Activated CD4-positive, alpha-beta T cell treated with anti-CD3 and anti-CD28 coated beads for 1 hour (primary cell): ENCODE results near the gene EDN3.
"Not testable (repeated sequence)": the region's sequence is repeated elsewhere in the genome, so short reads cannot be mapped to it uniquely, and the experiment has no call there.

ENCODE experiments used
- DNase-seq: peaks from one replicate; pipeline ENCODE4 v3.0.0-alpha.2; 2020

EDN3 gene

DNA sequence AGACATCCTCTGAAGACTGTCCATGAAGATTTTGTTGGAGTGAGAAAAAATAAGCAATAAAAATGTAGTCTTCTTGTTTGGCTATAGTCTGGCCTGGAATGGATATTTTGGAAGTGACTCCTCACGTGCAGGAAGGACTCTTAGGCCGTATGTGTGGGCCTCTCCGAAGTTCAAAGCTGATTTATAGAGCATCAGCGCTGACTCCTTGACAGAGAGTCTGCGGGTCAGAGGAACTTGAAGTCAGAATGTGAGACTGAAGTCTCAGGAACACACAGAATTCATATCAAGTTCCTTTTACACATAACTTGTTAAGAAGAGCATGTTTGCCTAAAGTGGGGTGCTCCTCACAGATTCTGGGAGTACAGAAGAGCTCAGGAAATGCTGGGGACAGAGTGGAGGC, 36.1 kb downstream of the EDN3 start:
- DNase-seq = no peak

DNA sequence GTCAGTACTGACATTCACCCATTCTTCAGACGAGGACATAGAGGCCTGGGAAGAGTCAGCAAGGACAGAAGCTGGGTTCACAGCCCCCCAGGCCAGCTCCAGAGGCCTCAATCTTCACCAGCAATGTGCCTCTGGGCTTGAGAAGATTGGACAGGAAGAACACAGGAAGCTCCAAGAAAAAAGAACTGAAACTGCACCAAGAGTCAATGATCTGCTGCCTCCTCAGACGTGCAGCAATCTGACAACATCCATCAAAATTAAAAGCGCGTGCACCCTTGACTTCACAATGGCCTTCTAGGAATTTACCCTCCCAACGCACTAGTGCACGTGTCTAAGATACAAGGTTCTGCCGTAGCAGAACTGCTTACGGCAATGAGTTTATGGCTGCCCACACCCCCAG, 38.0 kb downstream of the EDN3 start:
- not testable (repeated sequence) for DNase-seq

DNA sequence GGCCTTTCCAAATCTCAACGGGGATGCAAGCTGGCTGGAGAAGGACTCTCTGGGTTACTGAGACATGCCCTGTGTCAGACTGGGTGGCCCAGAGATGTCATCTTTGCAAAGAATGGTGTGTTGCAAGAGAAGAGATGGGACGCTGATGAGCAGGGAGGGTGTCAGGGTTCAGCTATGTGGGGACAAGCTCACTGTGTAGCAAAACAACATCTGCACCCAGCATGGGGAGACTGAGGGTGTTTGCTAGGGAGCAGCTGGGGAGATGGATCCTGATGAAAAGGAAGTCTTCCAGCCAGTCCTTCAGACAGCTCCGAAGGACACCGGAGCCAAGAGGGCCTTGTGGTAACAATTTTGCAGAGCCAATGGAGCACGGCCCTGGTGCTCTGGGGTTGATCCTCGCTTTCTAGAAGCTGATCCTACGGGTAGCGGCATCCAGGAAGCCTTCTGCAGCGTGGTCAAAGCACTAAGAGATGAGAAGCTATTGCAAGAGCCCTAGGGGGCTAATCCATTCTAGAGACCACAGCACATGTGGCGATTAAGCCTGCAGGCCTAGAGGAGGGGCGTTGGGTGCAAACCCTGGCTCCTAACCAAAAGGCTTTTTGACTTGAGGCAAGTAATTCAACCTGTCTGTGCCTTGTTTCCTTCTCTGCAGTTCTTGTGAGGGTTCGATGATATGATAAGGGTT, 39.9 kb downstream of the EDN3 start:
- DNase-seq = no peak

DNA sequence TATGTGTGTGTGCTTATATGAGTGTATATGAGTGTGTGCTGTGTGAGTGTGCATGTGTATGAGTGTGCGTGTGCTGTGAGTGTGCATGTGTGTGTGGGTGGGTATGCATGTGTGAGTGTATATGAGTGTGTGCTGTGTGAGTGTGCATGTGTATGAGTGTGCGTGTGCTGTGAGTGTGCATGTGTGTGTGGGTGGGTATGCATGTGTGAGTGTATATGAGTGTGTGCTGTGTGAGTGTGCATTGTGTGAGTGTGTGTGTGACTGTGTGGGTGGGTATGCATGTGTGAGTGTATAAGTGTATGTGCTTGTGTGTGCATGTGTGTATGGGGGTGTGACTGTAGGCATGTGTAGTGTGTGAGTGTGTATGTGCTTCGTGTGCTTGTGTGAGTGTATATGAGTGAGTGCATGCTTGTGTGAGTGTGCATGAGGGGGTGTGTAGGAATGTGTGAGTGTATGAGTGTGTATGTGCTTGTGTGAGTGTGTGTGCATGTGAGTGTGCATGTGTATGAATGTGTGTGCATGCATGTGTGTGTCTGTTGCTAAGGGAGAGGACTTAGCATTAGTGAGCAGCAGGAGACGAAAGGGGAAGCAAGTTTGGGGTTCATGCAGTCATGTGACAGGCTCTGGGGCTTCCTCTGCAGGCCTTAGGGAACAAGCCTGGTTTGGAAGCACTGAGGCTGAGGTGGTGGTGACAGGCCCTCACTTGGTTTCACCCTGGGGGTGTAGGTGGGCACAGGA, 41.0 kb downstream of the EDN3 start:
- not testable (repeated sequence) for DNase-seq

DNA sequence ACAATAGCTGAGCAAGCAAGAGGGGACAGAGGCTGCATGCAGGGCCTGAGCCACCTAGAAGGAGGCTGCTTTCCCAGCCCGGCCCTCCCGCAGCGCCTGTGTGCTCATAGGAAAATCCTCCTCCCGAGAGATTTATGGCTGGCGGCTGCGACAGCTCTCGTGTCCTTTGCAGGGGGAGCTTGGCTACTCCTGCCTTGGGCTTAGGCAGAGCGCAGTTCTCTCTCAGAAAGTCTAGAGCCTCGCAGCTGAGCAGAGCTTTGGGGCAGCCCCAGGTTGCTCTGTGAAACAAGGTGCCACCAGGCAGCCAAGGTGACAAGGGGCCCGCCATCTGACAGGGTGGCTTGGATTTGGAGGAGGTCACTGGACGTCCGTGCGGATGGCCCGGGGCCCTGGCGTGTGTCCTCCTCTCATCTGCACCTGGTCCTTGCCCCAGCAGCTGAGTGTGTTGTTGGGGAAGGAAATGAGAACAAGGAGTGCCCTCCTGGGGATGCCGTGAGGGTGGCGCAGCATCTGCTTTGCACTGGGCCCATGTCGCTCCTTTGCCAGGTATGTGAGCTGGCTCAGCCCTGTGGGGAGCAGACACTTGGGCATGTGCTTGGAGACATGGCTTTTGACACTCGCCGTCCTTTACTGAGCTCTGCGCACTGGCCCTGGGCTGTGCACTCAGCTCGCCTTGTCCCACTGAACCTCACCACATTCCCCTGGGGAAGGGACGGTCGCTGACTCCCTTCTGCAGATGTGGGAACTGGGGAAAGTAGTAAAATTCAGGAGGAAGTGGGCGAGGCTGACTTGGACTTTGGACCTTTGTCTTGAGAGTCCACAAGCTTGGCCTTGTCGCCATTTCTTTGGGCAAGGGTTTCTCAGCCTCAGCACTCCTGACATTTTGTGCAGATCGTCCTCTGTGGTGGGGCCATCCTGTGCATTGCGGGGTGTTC, 41.9 kb downstream of the EDN3 start:
- DNase-seq = no peak

DNA sequence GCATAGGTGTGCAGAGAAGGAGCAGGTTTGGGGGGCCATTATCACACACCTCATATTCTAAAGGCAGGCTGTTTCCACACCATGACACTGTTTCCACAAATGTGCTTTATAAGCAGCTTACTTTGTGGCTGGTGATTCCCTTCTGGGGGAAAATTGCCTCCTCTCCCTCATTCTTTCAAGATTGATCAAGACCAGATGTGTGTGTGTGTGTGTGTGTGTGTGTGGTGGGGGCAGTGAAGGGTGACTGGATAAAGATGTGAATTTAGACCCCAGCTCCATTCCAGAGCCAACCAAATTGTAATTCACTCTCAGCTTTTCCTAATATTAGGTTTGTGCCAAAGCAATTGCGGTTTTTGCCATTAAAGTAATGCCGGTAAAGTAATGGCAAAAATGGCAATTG, 45.6 kb downstream of the EDN3 start:
- no peak for DNase-seq

DNA sequence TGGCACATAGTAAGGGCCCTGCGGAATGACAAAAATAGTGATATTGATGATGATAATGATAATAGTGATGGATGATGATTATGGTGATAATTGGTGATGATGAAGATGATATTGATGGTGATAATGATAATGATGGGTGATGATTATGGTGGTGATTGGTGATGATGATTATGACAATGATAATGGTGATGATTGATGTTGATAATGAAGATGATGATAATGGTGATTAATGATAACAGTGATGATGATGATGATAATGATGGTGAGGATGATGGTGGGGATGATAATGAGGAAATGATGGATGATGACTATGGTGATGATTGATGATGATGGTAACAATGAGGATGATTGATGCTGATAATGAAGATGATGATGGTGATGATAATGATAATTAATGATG, 48.9 kb downstream of the EDN3 start:
- DNase-seq = no peak

DNA sequence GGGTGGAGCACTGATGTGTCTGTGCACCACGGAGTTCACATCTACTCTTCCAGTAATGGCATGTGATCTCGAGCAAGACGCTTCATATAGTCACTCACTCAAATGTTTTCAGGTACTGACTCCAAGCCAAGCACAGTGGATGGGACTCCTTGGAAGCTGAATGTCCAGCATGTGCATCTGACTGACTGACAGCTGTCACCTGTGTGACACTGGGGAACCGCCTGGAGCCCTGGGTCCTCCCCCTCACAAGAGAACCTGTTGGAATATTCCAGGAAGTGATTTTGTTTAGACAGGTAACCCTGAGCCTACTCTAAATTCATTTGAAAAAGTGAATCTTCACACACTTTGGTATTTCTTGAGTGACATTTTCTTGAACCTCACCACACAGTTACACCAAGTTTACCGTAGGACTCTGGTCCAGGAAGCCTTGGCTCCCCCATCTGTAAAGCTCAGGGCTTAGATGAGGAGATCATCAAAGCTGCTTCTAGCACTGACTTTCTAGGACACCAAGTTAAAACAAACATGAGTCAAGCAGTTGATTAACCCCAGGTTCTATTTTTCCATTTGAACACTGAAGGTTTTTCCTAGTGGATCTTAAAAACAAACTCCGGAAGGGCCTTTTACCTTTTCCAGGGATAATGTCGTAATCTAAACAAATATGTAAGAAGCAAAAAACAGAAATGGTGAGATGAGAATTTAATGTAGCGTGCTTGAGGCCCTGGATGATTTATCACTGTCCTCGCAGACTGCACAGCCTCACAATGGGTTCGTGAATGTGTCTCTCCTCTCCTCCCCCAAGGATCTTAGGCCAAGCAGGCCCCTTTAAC, 50.1 kb downstream of the EDN3 start:
- DNase-seq = no peak

DNA sequence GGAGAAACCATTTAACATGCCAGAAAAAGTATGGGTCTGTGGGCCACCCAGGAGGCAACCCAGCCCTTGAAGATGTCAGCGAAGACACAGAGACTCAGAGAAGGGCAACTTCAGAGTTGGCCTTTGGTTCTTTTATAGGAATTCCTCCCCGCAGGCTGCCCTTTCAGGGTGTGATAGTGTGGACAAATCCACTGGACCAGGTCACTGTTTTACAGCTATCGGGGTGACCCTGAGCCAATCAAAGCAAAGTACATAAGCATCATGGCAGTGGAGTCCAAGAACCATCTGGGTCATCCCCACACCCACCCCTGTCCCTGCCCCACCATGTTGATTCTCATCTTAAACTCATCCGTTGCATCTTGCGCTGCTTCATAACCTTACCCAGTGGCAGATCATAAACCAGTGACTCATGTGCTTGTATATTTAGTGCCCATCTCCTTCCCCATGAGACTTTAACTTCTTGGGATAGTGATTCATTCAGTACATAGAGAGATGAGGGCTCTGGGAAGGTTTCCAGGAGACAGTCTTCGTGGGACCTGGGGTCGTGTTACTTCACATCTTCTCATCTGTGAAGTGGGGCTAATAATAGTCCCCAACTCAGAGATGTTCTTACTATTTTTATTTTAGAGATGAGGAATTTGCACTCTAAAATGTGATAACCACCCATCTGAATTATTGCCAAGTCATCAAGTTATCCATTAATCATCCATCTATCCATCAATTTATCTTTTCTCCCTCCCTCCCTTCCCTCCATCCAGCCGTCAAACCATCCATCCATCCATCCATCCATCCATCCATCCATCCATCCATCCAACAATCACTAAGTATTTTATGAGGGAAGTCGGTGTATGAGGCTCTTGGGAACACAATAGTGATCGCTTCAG, 51.0 kb downstream of the EDN3 start:
- no peak for DNase-seq

DNA sequence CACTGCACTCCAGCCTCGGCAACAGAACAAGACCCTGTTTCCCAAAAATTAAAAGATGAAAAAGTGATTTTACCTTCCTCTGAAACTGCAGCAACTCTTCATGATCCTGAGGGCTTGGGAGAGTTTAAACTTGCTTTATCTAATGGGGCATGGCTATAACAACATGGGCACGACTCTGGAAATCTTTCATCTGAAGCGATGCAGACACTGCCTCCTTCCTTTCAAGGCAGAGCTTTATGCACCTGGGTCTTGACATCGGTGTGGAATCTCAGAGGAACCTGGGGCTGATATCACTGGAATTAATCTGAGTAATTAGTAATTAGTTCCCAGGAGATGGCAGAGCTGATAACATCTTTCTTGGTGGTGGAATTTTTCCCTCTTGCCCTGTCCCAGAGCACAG, 52.1 kb downstream of the EDN3 start:
- no peak for DNase-seq

DNA sequence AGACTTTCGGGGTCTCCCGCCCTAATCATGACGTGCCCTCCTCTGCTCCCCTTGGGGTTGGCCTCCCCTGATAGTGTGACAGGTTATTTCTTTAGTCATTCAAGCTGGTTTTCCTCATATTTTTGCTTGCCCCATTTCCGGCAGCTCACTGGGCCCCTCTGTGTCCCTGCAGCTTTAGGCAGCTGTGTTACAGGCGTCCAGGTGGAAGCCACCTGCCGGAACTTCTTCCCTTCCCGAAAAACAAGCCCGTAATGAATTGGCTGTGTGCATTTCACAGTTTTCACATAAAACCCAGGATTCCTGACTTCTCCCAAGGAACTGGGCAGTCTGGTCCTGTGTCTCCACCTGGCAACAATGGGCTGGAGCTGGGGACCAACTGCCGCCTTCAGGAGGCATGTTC, 52.6 kb downstream of the EDN3 start:
- DNase-seq = no peak

DNA sequence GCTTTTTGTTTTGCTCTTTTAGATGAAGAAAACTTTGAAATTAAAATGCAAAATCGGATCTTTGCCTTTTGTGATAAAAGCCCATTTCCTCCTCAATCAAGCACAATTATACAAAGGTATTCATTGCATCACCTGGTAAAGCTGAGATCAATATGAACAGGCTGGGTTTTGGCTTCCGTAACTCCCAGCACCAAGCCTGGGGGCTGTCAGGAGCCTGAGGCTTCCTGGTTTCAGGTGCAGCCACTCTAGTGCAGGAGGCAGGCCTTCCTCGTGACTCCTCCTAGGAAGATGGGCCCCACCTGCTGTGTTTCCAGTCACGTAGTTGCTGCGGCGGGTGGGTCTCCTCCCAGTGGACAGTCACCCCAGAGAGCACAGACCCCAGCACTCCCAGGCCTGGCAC, 54.0 kb downstream of the EDN3 start:
- no peak for DNase-seq

DNA sequence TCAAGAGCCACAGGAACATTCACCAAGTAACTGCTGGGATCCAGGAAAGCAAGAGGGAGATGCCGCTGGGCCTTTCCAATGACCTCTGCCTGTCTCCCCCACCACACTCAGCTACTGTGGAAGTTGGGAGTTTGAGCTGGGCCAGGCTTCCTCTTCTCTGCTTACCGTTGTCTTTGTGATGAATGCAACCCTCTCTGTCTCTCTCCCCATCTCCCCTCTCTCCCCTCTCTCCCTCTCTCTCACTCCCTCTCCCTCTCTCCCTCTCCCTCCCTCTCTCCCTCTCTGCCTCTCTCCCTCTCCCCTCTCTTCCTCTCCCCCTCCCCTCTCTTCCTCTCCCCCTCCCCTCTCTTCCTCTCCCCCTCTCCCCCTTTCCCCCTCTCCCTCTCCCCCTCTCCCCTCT, 54.8 kb downstream of the EDN3 start:
- DNase-seq = no peak

DNA sequence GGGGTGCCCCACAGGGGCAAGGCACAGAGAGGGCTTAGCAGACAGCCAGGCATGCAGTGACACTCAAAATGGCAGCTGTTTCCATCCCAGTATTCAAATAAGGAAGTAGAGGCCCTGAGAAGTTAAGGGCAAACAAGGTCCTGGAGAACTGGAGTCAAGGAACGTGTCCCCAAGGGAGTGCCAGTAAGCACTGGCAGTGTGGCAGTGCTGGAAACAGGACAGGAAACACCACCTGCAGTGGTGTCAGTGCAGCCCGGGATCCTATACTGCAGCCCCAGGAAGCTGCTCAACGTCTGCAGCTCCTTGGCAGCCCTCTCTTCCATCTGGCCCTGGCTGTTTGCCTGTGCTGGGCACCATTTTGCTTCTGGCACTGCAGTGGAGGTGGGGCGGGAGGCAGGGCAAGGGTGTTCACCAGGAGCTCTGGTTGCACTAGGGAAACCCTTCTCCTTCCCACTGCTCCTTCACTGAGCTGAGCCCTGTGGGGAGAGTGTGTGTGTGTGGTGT, 56.3 kb downstream of the EDN3 start:
- no peak for DNase-seq

DNA sequence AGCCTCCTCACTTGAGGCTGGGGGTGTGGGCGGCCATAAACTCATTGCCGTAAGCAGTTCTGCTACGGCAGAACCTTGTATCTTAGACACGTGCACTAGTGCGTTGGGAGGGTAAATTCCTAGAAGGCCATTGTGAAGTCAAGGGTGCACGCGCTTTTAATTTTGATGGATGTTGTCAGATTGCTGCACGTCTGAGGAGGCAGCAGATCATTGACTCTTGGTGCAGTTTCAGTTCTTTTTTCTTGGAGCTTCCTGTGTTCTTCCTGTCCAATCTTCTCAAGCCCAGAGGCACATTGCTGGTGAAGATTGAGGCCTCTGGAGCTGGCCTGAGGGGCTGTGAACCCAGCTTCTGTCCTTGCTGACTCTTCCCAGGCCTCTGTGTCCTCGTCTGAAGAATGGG, 58.4 kb downstream of the EDN3 start:
- DNase-seq = not testable (repeated sequence)

DNA sequence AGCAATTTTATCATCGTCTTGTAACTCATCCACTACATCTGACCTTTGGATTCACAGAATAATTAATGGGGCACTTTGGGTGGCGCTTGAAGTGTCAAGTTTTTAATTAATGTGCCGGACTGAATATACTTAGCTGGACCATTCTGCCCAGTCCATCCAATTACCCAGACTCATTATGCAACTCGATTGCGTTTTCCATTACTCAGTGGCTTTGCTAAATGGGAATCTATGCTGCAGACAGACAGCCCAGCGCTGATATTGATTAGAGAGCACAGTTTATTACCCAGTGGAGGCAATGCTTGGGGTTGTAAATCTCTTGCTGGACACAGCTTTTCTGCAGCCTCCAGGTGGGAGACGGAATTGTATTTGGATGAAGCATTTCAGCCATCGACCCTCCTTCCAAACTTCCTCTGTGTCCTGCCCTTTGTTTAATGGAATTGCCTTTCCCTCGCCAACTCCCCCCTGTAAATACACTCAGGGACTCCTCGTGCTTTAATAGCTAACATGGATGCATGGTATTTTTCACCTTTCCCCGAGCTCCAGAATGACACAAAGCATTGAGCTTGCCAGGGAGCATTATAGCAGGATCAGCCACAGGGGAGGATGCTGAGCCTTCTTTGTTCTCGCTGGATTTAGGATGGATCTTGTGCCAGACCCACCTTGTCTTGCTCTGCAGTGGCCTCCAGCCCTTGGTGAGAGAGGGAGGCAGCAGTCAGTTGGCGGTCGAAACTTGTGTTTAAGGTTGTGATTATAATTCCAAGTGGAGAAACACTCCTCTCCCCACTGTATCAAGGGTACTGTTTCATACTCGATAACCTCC, 59.7 kb downstream of the EDN3 start:
- DNase-seq = no peak

DNA sequence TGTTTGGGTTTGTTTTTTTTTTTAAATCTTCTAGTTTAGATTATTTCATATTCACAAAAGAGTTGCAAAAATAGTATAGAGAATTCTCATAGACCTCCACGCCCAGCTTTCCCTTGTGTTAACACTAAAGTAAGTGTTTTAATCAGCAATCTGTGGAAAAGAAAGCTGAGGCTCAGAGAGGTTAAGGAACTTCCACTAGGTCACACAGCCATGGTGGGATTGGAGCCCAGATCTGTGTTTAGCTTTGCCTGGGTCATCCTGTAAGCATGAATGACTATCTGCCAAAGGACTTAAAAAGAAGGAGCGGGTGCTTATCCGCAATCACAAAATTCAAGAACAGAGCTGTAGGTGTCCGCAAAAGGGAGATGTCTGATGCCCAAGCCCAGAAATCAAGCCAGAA, 60.5 kb downstream of the EDN3 start:
- no peak for DNase-seq

DNA sequence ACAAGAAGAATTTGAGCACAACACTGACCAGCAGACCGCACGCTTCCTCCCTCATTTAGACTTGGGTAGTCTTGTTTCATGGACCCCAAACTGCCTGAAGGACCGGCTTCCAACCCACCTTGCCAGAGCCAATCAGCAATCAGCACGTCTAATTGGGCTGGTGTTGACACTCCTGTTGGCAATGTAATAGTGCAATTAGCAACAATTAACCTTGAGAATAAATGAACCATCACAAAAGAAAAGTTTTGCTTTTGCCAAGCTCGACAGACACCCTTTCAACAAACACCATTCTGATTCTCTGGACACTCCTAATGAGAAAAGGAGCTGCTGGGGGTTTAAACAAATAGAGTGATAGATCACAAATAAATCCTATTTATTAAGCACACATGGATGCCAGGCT, 61.0 kb downstream of the EDN3 start:
- DNase-seq = no peak

DNA sequence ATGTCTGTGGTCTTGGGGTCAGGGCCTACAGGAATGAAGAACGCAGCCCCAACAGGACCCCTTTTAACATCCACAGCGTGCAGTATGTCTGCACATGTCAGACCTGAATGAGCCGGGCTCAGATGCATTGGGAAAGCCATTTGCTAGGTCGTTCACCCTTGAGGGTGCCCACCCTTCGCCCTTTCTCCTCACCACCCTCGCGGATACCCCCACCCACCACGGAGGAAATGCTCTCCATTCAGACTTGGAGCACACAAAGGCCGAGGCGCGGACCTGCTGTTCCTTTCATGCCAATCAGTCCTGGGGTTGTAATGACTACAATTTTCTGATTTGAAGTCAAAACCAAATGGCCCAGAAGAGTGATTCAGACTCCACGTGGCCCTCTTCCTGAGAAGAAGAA, 62.7 kb downstream of the EDN3 start:
- DNase-seq = no peak

DNA sequence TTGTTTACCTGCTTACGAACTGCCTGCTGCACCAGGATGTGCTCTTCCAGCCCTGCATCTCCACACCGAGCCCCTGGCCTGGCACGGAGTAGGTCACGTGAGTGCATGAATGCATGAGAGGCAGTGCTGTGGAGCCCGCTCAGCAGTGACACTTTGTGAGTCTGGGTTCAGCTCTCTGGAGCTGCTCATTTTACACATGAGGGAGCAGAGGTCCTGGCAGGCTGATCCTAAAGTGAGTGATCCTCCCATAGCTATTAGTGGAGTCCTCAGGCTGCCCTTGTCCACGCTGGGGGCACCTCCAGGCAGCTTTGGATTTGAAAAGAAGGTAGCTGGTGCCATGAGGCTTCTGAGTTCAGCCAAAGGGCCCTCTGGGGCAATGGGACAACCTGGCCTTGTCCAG, 64.2 kb downstream of the EDN3 start:
- no peak for DNase-seq
